ENCODE results near the gene DMAP1.

- no peak for TF ChIP-seq EZH2phosphoT487 (IDR thresholded peaks at IDR 0.05; ENCODE audit: low read length)
- no peak for TF ChIP-seq CTCF (IDR thresholded peaks at IDR 0.05; ENCODE audit: low read length)
Measured at GRCh38 chr1:44239961-44240371, 26.7 kb downstream of the DMAP1 start.

All from MM.1S (cell line).